Measurements from ENCODE around the gene ARHGEF6.

DNA sequence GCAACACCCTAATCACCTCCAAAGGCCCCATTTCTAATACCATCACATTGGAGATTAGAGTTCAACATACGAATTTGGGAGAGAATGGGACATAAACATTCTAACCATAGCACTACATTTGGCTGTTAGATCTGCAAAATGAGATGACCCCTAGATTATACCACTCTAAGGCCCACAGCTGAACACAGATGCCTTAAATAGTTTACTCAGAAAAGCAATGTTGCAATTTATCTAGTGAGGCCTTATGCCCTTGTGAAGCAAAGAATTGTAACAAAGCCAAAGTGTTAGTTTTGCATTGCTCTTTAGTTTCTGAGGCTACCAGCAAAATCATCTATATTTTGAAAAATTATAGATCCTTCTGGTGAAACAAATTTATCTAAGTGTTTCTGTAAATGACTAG lies 31.6 kb upstream of the ARHGEF6 start:
- TF ChIP-seq, protein P1, sequence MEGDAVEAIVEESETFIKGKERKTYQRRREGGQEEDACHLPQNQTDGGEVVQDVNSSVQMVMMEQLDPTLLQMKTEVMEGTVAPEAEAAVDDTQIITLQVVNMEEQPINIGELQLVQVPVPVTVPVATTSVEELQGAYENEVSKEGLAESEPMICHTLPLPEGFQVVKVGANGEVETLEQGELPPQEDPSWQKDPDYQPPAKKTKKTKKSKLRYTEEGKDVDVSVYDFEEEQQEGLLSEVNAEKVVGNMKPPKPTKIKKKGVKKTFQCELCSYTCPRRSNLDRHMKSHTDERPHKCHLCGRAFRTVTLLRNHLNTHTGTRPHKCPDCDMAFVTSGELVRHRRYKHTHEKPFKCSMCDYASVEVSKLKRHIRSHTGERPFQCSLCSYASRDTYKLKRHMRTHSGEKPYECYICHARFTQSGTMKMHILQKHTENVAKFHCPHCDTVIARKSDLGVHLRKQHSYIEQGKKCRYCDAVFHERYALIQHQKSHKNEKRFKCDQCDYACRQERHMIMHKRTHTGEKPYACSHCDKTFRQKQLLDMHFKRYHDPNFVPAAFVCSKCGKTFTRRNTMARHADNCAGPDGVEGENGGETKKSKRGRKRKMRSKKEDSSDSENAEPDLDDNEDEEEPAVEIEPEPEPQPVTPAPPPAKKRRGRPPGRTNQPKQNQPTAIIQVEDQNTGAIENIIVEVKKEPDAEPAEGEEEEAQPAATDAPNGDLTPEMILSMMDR (IDR thresholded peaks at IDR 0.05; ENCODE audit: insufficient read depth, low read length, poor library complexity, severe bottlenecking): no peak
- no peak for TF ChIP-seq EZH2phosphoT487 (conservative IDR thresholded peaks at IDR 0.05; ENCODE audit: low read length)
